NOMO-1 treated with DMSO at 0.1 percent for 48 hours (cell line): ENCODE data around the gene OTUD1.

Experiments
- DNase-seq: peaks from one replicate; lab custom pipeline; 2025; ENCODE audit not compliant: unreplicated experiment; lab: John Stamatoyannopoulos, UW

OTUD1 gene

DNA sequence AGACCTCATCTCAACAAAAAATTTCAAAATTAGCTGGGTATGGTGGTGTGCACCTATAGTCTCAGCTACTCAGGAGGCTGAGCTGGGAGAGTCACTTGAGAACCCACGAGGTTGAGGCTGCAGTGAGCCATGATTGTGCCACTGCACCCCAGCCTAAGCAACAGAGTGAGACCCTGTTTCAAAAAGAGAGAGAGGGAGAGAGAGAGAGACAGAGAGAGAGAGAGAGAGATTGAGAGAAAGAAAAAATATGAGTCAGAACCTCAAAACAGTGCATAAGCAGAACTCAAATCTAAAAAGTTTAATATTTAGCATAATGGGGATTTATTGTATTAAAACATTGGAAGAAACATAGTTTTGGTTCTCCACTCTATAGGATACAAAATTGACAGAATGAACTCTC, 17.5 kb upstream of the OTUD1 start:
- DNase-seq, result no peak

DNA sequence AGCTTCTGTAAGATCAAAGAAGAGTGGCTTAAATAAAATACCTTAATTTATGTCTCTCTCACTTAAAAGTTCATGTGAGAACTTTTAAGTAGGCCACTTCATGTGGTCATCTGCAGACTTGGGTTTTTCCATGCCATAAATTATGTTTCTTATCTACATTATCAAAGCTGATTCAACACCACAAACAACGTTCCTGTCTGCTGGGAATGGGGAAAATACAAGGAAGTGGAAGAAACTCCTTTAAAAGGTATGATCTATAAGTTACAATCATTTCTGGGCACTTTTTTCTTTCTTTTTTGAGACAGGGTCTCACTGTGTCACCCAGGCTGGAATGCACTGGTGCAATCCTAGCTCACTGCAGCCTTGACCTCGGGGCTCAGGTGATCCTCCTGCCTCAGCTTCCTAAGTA, 16.9 kb upstream of the OTUD1 start:
- no peak for DNase-seq

DNA sequence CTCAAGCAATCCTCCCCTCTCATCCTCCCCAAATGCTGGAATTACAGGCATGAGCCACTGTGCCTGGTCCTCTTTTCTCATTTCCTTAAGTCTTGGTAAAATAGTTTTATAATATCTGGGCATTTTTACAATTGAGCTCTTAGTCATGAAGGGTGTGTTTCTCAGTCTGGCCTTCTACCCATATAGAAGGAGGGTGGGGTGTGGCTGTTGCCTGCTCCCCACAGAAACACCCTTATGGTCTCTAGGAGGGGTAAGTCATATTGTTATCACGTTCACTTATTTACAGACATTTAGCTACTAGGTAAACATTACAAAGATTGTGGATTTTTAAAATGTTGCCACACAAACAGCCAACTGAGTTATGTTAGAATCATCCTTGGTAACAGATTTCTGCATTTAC, 6.7 kb upstream of the OTUD1 start:
- DNase-seq, result peak; percentile 38

DNA sequence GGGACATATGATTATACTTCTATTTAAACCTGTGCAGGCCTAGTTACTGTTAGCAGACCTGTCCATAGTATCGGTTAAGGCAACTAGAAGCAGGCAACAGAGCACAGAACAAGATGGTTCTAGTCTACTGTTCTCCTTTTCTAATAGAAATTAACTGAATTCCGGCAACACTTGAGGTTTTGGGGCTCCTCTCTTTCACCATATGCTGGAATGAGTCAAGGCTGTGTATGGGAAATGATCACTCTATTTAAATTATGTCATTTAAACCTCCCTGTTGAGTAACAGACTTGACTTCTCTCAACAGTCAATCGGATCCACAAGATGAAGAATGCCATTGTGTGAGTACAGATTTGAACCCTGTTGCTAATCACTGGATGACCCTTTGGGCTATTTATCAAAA, 6.2 kb upstream of the OTUD1 start:
- DNase-seq, result peak; percentile 97

DNA sequence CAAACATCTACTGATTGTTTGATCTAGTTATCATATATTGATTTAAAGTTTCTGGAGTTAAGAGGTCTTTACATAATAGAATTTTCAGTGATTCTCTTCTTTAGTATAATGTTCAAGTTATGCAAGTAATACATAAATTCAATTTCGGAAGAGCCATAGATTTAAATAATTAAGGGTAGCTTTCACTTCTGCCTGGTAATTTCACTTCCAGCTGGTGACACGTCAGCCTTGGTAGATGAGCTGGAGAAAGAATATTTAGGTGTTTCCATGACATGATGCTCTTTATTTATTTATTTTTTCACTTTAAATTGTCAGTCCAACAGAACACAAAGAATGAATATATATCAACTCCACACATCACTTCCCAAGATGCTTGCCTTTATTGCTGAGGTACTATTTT, 5.2 kb upstream of the OTUD1 start:
- peak; percentile 91 for DNase-seq

DNA sequence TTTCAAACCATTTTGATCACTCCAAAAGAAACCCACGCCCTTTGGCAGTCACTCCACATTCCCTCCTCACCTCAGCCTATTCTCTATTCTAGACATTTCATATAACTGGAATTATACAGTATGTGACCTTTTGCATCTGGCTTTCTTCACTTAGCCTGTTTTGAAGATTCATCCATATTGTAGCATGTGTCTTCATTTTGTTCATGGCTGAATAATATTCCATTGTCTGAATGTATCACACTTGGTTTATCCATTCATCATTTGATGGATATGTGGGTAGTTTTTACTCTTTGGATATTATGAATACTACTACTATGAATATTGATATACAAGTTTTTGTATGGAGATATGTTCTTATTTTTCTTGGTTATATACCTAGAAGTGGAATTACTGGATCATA, 3.5 kb upstream of the OTUD1 start:
- DNase-seq, result no peak

DNA sequence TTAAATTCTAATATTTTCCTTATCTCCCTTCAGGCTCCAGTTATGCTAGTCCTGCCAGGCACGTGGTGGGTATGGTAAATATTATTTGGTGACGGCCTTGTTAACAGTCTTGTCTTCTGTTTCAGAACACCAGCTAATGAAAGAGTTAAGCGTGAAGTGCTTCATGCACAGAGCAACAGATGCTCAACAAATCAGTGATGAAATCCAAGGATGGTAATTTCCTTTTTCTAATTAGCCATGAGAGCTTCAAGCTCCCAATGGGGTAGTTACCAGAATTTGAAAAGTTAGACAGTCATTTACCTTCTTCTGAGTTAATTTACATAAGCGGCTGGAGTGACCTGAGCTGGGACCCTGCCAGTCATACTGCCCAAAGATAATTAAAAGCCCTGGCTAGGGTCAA, 1.9 kb upstream of the OTUD1 start:
- peak; percentile 43 for DNase-seq

DNA sequence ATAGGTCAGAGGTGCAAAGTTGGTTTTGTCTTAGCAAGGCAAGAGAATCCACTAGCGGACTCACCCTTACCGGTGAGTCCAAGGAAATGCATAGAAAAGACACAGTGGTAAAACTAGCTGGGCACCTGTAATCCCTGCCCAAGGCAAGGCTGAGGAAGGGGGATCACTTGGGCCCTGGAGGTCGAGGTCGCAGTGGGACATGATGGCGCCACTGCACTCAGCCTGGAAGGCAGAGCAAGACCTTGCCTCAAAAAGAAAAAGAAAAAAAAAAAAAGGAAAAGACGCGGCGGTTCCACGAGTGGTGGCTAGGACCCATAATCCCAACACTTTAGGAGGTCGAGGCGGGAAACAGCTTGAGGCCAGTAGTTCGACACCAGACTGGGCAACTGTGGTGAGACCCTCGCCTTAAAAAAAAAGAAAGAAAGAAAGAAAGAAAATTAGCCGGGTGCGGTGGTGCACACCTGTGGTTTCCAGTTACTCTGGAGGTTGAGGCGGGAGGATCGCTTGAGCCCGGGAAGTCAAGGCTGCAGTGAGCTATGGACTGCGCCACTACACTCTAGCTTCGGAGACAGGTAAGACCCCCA, 820 bp upstream of the OTUD1 start:
- DNase-seq, result no peak

DNA sequence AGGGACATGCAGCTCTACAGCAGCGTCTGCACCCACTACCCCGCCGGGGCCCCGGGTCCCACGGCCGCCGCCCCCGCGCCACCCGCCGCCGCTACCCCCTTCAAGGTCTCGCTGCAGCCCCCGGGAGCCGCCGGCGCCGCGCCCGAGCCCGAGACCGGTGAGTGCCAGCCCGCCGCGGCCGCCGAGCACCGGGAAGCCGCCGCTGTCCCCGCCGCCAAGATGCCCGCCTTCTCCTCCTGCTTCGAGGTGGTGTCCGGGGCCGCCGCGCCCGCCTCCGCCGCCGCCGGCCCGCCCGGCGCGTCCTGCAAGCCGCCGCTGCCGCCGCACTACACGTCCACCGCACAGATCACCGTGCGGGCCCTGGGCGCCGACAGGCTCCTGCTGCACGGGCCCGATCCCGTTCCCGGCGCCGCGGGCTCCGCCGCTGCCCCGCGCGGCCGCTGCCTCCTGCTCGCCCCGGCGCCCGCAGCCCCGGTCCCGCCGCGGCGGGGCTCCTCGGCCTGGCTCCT, 631 bp downstream of the OTUD1 start:
- DNase-seq, result no peak

DNA sequence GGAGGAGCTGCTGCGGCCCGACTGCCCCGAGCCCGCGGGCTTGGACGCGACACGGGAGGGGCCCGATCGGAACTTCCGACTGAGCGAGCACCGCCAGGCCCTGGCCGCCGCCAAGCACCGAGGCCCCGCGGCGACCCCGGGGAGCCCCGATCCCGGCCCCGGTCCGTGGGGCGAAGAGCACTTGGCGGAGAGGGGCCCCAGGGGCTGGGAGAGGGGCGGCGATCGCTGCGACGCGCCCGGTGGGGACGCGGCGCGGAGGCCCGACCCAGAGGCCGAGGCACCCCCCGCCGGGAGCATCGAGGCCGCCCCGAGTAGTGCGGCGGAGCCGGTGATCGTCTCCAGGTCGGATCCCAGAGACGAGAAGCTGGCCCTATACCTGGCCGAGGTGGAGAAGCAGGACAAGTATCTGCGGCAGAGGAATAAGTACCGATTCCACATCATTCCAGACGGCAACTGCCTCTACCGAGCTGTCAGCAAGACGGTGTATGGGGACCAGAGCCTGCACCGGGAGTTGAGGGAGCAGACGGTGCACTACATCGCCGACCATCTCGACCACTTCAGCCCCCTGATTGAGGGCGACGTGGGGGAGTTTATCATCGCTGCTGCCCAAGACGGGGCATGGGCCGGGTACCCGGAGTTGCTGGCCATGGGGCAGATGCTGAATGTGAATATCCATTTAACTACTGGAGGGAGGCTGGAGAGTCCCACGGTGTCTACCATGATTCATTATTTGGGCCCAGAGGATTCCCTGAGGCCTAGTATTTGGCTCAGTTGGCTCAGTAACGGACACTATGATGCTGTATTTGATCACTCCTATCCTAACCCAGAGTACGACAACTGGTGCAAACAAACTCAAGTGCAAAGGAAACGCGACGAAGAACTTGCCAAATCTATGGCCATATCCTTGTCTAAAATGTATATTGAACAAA, 1.4 kb downstream of the OTUD1 start:
- DNase-seq, result peak; percentile 16

DNA sequence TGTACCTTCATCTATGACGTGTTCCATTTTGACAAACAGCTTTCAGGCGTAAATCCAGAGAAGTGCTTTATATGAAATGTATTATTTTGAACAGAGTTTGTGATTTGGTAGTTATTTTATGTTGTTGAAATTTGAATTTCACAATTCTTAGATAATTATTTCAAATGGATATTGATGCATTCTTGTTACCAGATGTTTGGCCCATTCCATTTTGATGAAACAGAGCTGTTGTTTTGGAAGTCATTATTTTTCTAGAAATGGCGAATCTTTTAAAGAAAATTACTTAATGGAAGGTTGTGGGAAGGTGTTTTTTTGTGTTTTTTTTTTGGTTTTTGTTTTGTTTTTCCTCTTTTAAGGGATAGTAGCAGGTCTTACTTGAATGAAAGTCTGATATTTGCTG, 2.4 kb downstream of the OTUD1 start:
- DNase-seq, result no peak

DNA sequence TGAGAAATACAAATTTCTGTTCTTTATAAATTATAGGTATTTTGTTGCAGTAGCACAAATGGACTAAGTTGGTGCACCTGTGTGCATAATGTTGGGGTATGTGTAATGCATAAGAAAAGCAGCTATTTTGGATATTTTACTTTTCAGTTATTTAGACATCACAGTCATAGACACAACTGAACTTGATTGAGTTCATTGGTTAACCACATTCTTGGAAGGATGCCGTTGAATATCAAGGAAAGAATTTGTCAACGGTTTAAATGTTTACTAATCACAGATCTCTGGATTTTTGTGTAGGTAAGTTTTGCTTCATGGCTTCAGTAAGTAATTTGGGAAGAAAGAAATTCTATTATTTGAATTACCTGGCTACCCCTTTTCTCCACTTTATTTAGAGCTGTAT, 4.1 kb downstream of the OTUD1 start:
- DNase-seq, result no peak

DNA sequence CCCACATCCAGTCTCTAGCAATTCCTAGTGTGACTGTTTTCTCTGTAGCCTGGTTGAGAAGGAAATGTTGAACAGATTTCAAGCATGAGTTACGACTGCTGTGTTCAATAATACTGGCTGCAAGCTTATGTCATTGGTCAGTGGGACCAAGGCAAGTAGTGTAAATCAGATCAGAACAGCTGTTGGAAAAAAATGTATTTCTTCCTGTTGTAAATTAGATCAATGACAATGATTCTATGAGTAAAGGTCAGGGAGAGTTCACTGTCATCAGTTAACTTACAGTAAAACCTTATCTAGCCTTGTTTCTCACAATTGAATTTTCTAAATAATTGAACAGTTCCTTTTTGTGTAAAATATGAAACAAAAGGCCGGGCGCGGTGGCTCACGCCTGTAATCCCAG, 6.7 kb downstream of the OTUD1 start:
- DNase-seq, result no peak

DNA sequence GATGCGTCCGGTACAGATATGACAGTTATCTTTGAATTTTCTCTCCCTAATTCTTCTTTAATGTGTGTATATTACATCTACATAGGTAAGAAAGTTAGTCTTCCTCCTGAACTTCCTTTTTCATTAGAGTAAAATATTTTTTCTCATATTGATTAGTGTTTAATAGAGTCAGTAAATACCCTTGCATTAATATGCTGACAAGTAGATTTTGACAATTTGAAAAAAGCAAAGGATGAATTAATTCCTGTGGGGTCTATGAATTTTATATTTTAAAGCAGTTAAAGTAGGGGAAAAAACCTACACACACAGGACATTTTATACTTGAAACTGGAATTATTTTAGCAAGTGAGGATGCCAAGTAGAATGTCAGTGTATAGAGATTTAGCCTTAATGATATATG, 9.4 kb downstream of the OTUD1 start:
- DNase-seq, result no peak

DNA sequence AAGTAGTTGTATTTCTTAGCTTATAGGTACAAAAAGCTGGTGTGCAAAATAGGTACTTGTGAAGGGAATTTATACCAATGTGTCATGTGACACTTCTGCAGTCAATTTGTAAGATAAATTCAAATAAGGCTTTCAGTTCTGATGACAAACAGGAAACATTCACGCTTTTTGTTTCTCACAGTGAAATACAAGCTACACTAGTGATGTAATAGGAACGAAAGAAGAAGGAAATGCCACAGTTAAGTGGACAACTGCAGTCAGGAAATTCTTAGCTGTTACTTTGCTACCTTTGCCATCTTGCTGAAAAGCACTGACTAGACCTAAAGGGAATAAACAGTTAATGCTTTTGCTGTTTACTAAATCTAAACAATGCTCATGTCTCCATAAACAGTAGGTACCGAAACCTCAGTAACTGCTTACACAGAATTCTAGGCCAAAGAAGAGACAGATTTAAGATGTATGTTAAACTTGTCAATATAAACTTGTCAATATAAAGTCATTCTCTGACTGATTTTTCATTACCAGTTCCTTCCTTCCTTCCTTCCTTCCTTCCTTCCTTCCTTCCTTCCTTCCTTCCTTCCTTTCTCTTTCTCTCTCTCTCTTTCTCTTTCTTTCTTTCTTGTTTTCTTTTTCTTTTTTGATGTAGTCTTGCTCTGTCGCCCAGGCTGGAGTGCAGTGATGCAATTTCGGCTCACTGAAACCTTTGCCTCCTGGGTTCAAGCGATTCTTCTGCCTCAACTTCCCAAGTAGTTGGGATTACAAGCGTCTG, 10.1 kb downstream of the OTUD1 start:
- peak; percentile 88 for DNase-seq

DNA sequence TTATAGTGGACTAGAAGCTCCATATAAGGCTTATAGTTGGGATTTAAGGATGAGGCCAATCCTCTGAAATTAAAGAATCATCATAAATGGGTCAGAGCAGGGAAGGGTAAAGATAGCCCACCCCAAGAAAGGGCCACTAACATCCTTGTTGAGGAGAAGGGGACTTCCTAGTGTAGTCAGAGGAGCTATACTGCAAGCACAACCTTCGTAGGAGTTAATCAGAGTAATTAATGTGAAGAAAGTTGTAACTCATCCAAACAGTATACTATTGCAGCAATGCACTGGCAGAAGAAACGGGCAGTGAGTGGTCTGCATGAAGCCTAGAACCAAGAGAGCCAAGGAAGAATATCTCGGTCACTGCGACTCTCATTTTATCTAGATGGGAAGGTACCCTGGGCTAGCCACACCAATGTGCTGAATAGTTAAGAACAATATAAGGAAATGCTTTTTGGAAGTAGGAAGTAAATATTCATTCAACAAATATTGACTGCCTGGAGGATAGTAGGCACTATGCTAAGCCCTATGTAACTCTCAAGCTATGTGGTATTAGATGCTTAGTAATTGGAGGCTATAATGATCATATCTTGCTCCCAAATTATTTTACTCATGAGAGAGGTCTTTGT, 13.3 kb downstream of the OTUD1 start:
- no peak for DNase-seq

DNA sequence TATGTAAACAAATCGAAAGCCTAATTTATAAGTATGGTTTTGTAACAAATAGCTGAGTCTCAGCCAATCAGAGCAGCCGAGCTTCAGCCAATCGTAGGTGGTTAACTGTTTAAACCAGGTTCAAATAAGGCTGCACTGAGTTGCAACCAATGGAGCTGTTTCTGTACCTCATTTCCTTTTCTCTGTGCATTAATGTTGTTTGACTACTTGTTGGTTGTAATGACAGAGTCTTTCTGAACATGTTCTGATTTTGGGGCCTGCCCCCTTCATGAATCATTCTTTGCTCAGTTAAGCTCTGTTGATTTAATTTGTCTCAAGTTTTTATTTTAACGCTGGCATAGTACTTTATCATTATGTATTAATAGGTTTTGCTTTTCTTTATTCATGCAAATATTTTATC, 14.6 kb downstream of the OTUD1 start:
- no peak for DNase-seq

DNA sequence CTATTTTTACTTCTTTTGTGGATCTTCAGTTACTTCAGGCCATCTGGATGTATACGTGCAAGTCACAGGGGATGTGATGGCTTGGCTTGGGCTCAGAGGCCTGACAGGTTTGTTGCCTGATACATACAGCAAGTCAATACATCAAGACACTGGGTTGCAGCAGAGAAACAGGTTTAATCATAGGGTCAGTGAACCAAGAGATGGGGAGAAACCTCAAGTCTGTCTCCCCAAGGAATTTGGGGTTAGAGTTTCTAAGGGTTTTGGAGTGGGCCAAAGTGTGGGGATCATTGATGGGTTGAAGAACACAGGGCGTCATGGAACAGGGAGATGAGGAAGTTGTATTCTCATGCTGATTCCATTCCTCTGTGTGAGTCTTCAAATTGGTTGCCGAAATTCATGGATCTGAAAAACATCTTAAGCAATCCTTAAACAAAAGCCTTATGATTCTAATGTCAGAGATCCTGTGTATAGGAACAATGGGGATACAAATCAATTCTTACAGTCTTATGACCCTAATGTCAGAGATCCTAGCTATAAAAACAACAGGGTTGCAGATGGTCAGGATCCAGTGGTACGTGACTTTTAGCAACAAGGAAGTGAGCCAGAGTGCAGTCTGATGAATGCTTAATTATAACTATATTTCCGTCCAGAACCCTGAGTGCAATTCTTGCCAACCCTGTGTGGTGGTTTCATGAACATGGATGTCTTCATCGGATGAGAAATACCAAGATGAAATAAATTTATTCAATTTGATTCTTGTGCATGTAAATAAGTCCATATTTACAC, 18.9 kb downstream of the OTUD1 start:
- DNase-seq, result no peak

DNA sequence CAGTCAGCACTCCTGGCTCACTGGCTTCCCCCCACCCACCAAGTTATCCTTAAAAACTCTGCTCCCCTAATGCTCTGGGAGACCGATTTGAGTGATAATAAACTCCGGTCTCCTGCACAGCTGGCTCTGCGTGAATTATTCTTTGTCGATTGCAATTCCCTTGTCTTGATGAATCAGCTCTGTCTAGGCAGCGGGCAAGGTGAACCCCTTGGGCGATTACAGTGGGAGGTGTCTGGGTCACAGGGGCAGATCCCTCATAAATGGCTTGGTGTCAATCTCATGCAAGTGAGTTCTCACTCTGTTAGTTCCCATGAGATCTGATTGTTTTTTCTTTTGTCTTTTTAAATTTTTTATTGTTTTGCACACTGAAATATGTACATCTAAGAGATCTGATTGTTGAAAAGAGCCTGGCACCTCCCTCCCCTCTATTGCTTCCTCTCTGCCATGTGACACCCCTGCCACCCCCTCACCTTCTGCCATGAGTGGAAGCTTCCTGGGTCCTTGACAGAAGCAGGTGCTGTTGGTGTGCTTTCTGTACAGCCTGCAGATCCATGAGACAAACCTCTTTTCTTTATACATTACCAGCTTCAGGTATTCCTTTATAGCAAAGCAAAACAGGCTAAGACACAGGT, 20.5 kb downstream of the OTUD1 start:
- no peak for DNase-seq

DNA sequence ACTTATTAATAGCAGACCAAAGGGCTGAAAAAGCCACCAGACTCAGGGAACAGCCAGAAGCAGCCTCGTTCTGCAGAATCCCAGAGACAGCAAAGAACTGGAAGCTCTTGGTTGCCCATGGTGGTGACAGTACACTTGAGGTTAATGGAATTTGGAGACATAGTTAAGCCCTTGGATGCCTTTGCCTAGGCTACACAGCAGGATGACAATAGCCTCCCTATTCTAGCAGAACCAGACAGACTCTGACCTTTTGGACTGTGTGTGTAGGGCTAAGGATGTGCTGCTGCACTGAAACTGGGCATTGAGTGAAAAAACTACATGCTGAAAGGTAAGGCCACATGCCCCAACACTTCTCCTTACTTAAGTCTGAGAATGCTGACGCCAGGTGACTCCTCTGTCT, 22.7 kb downstream of the OTUD1 start:
- no peak for DNase-seq
